CD1c-positive myeloid dendritic cell (primary cell): ENCODE results near the gene FAM78A.
A peak's percentile ranks its signal among the peaks of the same experiment; 100 is the strongest.

ENCODE experiments used
- DNase-seq: peaks from one replicate; pipeline ENCODE4 v3.0.0-alpha.2; 2016; ENCODE audit errors: extremely low spot score

The FAM78A gene, protein sequence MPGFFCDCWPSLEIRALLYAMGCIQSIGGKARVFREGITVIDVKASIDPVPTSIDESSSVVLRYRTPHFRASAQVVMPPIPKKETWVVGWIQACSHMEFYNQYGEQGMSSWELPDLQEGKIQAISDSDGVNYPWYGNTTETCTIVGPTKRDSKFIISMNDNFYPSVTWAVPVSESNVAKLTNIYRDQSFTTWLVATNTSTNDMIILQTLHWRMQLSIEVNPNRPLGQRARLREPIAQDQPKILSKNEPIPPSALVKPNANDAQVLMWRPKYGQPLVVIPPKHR

DNA sequence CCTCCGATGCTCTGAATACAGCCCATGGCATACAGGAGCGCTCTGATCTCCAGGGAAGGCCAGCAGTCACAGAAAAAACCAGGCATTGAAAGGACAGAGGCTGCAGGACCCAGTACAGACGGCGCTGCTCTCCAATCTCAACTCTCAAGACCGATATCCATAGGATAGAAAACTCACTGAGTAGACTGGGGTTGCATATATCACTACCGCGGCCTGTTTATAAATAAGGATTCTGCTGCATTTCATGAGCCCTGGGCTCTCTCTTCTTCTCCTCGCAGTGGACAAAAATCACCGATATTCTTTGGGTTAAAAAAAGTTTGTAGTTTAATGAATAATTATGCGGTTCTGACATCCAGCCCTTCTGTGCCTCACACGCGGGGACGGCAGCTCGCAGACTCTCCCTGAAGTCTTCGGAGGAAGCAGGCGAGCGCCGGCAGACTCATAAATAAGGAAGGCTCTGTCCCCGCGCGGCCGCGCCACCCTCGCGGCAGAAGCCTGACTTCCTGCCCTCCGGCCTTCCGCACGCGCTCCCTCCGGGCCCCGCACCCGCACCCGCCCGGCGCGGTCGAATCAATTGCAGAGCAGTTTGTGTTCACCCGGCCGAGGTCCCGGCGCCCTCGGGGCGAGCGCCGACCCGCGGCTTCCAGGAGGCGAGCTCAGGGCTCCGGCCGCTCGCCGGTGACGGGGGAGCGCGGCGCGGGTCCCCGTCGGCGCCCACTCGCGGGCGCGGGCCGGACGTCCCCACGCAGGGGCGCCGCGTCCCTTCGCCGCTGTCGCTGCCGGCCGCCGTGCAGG, at the start of gene FAM78A:
Gene FAM78A, minus strand, starts transcription at position 417 of the 795 bp plus-strand sequence. Its CDS starts 331 bp downstream, at position 86.
- peak; percentile 78 for DNase-seq

DNA sequence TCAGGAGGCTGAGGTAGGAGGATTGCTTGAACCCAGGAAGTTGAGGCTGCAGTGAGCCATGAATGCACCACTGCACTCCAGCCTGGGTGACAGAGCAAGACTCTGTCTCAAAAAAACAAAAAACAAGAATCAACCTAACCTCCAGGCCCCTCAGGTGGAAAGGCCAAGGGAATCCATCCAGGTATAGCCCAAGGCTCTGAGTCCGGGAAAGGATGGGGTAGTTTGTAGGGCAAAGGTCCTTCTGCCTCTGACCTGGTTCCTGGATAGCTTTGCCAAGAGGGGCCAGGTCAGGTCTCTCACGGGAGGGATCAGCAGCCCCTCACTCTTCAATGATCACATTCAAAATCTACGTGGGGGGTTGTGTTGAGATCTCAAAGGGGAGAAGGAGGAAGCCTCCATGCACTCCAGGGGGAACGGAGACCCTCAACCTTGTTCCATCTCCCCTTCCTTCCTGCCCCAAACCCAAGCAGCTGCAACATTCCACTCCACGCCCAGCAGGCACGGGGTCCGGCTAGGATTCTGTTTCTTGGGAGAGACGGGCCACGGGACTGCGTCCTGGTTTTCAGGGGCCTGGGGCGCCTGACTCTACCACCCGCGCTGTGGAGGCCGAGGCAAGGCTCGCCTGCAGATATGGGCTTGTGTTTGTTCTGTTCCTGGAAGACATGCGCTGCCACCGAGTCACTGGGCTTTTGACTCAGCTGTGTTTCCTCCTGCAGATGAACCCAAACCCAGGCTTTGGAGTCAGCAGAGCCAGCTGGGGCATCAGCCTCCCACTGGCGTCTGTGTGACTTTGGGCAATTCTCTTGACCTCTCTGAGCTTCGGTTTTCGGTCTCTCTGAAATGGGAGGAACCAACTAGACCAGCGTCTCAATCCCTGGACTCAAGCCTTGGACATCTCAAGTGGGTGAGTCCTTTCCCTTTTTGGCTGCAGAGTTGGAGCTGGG, 48.7 kb upstream of the FAM78A start:
- DNase-seq, result no peak

DNA sequence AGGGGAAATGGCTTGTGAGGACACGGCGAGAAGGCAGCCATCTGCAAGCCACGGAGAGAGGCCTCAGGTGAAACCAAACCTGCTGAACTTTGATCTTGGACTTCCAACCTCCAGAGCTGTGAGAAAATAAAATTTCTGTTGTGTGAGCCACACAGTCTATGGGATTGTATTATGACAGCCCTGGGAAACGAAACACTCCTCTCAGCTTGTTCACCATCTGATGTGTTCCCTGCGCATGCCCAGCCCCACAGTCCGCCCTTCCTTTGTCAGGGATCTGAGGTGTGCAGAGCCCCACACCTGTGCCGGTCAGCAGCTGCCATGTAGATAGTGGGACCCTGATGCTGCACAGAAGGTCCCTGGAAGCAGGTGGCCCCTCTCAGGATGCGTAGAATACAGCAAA, 47.3 kb upstream of the FAM78A start:
- DNase-seq, result no peak

DNA sequence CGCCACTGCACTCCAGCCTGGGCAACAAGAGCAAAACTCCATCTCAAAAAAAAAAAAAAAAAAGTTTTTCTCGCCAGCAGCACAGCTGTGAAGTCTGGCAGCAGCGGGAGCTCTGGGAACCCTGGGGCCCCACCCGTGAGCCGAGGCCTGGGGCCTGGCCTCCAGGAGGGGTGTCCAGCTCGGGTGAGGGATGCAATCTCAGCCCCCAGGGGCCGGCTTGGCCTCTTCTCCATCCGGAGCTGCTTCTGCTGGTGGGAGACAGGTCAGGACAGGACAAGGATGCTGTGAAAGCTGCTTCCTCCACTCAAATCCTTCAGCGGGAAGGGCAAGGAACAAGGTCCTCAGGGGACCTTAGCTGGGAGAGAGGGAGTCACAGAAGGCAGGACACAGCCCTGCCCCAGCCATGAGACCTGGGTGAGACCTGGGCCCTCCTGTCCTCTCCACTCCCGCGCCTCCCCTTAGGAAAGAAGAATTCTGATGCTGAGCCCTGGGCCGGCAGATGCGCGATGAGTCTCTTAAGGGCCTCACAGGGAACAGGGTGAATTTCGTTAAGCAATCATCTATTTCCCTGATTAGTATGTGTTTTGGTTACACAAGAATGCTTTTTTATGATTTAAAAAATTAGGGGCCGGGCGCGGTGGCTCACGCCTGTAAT, 43.8 kb upstream of the FAM78A start:
- no peak for DNase-seq

DNA sequence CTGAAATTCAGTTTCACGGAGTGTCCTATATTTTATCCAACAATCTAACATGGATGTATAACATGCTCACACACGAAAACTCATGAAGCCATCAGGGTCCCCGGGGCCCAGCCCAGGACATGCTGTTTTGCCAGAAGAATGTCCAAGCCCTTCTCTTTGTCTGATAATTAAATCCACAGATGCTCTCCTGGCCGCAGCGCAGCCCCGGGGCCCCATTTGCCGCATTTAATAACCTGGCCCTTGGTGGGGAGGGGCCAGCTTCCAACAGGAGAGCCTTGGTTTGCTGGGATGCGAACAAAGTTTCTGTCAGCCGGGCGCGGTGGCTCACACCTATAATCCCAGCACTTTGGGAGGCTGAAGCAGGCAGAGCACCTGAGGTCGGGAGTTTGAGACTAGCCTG, 43.2 kb upstream of the FAM78A start:
- DNase-seq, result no peak

DNA sequence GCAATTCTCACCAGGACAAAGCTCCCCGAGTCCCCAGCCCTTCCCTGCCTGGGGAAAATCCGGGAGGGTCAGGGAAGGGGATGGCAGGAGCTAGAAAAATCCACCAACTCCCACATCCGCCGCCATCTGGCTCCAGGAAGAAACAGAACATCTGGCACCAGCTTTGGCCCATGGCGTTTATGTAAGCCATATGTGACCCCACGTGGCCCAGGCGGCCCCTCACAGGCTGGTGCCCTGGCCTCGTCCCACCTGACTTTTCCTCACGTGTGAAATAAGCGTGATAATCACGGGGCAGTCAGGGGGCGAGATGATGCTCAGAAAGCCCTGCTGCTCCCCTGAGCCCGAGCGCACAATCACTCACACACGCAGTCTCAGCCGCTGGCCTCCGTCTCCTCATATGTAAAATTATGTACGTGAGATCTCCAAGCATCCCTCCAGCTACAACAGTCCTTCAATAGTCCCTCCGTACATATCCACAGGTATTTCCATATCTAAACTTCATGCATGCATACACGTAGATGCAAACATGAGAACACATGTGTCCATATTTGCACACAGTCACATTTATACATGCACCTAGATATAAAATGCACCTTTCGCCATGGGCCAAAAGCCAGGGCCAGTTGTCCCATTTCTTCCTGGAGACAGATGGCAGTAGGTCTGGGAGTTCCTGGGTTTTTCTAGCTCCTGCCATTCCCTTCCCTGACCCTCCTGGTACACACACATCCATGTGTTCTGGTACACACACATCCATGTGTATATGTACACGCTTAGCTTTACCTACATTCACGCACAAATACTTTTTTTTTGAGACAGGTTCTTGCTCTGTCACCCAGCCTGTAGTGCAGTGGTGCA, 42.1 kb upstream of the FAM78A start:
- DNase-seq, result no peak

DNA sequence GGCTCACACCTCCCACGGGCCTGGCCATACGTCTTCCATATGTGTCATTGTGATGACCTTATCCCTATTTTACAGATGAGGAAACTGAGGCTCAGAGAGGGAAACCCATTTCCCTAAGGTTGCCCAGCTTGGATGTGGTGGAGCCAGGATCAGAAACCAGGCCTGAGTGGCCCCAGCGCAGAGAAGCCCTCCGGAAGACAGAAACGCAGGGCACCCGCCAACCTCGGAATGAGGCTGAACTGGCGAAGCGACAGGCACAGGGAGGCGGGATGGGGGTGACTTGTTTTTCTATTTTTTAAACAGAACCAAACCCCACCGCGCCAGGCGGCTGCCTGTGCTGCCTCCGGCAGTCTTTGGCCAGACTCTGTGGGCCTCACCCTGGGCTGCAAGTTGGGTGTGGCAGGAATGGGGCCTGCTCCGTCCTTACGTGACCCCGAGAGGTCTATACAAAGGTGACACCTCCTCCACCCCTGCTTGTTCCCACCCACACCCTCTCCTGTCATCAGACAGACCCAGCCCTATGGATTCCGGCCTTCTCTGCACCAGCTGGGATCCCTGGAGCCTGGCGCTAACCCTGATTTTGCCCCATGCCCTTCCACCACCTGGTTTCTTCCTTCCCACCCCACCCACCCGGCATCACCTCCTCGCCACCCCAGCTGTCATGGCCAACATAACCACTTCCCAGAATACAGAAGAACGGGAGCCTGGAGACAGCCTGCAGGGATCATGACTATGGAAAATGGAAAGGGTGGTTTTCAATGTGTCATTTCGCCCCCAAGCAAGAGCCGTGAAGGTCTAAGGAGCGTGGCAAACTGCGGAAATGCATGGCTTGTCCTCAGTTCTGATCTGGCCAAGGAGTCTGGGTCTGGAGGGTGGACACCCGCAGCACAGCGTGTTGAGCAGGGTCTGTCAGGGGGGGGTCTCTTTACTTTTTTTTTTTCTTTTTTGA, 36.8 kb upstream of the FAM78A start:
- no peak for DNase-seq

DNA sequence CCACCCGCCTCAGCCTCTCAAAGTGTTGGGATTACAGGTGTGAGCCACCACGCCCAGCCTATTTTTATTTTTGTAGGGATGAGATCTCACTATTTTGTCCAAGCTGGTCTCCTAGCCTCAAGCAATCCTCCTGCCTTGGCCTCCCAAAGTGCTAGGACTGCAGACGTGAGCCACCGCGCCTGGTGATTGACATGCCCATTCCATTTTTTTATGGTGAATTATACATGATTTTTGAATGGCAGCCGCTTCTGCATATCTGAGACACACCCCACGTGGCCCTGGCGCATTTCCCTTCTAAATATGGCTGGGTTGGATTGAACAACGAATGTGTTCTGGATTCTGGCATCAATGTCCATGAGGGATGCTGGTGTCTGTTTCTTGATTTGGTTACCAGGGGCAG, 35.9 kb upstream of the FAM78A start:
- no peak for DNase-seq

DNA sequence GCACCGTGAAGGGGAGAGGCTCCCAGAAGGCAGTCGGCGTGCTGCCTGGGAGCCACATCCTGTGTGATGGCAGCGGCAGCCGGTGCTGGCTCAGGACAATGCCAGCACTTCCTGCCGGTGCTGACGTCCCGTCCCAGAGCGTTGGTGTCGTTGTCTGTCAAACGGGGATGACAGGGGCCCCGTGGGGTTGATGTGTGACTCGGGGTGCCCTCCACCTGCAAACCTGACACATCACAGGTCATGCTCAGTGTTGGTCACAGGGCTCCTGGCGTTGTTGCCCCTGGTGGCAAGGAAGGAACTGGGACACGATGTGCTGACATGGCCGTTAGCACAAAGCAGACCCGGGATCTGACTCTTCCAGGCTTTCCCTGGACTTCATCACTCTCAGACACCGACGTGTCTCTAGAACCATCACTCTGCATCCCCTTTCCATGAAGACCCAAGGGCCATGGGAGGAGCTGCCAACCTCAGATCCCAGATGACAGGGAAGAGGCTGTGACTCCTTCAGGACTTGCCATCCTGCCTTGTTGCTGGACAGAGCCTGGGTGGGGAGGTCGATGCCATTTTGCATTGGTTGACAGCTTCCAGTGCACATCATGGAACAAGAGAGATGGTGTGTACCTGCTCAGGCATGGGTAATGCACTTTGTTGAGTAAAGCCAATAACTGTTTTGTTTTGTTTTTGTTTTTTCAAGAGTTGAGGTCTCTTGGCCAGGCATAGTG, 34.7 kb upstream of the FAM78A start:
- peak; percentile 8 for DNase-seq

DNA sequence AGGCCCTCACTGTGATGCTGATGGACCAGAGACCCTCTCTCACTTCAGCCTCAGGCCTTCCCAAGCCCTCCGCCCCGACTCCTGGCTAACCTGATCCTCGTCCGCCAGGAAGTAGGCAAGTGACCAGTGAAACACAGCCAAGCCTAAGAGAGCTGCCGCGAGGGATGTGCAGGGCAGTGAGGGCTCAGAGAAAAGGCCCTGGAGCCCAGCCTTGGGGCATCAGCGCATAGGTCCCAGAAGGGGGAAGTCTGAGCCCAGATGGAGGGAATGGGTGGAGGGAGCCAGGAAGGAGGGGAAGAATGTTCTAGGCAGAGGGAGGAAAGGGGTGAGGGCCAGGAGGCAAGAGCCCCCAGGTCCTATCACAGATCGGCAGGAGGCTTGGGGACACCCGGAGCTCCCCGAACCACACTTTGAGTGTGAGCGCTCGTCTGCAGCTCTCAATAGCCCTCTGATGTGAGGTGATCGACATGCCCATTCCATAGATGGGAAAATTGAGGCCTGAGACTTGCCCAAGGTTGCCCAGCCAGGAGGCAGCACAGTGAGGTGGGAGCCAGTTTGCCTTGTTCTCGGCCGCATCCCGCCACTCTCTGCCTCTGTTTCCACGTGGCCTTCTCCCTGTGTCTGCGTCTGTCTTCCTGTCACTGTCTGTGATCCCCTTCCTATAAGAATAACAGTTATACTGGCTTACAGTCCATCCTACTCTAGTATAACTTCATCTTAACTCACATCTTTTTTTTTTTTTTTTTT, 33.4 kb upstream of the FAM78A start:
- no peak for DNase-seq

DNA sequence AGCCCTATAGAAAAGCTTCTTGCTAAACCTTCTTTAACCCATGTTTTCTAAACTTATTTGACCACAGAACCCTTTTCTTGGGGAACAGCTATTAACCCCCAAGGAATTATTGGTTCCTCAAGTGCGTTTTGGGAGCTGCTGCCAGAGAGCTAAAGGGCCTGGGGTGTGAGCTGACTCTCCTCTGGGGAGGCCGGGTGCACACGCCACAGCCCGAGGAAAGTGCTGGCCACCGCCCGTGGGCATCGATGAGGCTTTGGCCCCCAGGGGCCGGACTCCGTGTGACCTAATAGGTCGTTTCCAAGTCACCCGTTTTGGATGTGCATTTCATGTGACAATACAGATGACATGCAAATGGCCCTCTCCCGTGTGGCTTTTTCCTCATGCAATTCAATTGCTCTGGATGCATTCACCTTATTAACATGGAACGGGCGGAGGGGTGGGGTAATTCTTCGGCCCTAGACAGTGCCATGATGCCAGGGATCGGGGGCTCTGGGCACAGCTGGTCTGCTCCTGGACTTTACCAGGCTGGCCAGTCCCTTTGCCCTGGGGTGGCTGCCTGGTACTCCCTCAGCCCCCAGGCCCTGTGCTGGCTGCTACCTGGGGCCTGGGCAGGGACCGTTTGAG, 32.7 kb upstream of the FAM78A start:
- no peak for DNase-seq

DNA sequence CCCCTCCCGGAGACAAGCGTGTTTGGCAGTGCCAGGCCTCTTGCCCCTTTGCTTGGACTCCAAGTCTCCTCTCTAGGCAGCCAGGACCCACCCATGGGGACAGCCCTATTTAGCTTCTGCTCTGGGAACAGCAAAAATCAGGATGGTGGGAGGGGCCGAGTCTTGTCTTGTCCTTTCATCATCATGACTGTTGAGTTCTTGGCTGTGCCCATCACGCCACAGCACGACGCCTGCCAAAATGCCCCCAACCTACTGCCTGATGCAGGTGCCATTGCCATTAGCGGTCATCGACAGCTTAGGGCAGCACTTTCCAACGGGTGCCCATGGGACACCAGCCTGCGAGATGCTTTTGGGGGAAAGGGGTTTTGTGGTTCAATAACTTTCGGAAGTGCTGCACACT, 32.1 kb upstream of the FAM78A start:
- DNase-seq, result no peak

DNA sequence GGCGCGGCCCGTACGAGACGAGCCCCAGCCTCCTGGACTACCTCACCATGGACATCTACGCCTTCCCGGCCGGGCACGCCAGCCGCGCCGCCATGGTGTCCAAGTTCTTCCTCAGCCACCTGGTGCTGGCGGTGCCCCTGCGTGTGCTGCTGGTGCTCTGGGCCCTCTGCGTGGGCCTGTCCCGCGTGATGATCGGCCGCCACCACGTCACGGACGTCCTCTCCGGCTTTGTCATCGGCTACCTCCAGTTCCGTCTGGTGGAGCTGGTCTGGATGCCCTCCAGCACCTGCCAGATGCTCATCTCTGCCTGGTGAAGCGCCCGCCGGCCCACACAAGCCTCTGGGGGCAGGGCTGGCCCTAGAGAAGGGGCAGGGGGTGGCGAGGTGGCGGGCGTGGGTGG, 31.7 kb upstream of the FAM78A start:
- no peak for DNase-seq

DNA sequence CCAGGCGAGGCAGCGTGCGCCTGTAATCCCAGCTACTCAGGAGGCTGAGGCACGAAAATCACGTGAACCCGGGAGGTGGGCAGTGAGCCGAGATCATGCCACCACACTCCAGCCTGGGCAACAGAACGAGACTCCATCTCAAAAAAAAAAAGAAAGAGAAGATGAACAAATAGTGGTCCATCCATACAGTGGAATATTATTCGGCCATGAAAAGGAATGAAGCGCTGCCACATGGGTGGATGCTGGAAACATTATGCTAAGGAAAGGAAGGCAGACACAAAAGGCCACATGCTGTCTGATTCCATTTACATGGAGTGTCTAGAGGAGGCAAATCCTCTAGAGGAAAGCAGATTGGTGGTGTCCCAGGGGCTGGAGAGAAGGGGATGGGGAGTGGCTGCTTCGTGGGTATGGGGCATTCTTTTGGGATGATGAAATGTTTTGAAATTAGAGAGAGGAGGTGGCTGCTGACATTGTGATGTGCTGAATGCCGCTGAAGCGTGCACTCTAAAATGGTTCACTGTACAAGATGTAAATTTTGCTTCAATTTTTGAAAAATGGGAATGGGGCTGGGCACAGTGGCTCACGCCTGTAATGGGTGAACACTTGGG, 30.2 kb upstream of the FAM78A start:
- no peak for DNase-seq

DNA sequence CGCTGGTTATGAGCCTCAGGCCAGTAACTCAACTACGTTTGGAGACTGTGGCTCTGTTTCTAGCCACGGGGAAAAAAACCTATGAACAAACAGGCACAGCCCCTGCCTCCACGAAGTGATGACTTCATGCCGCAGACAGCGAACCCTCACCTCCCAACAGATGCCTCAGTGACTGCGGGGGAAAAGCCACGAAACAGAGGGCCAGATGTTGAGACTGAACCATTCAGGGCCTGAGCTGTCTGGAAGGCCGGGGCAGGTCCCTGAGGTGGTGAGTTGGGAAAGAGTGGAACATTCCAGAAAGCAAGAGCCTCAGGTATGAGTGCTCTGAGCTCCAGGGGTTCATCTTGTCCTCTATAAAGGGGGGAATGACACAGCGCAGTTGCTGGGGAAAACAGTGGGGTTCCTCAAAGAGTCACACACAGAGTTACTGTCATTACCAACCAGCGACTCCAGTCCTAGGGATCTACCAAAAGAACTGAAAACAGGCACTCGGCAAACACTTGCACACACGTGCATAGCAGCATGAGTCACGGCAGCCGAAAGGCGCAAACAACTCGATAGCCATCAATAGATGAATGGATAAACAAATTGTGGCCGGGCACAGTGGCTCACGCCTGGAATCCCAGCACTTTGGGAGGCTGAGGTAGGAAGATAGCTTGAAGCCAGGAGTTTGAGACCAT, 28.5 kb upstream of the FAM78A start:
- DNase-seq, result no peak

DNA sequence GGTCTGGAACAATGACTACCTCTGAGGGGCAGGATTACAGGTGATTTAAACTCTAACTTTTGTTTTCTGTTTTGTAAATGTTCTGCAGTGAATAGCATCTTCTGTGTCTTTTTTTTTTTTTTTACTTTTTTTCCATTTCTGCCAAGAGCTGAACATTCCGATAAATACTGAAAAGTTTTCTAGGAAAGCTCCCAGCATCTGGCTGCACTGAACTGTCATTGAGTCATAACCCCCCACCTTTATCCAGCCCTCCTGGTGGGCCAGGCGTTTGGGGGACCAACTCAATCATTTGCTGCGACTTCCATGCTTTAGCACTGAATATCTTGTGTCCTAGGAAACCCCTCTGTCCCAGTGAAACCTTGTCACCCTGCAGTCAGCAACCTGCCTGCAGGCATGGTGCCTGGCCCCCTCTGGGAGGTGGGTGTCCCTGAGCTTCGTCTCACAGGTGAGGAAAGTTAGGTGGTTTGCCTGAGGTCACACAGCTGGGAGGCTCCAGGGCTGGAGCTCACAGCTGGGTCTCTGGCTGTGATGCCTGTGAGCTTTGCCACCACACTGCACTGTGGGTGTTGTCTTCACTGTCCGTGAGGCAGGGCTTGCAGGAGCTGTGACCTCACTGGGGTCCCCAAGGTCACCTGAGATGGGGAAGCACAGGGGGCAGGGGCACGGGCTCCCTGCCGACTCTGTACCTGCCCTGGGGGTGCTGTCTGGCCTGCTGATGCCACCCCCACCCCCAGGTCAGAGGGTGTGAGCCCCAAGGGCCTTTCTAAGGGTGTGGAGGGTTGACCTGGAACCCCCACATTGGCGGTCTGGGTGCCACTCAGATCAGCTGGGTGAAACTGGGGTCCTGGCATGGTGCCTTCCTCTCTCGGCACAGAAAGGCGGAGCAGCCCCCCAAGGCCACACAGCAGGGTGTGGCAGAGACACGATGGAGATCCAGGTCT, 27.3 kb upstream of the FAM78A start:
- DNase-seq, result no peak
